Vagina (tissue), 2 donors: ENCODE measurements around the gene TMIGD3. TPM values are rescaled to one million over a fixed set of nuclear protein-coding genes. Genes with fewer than 3 reads are reported as not detected.

Source experiments
- DNase-seq, 2 donors: peaks; one replicate each; pipeline ENCODE4 v3.0.0-alpha.2; 2017; ENCODE audit errors: extremely low spot score in 2 of 2
- H3K27ac ChIP-seq: fragments of 200-600 bp; sonication (generic); one replicate; pipeline ENCODE4 v1.5.1; 2019
- H3K27me3 ChIP-seq: fragments of 200-600 bp; sonication (generic); one replicate; pipeline ENCODE4 v1.5.1; 2019
- H3K36me3 ChIP-seq, 2 donors: fragments of 200-600 bp; sonication (generic); one replicate each; pipeline ENCODE4 v1.5.1; 2017 to 2019
- H3K4me1 ChIP-seq: fragments of 200-600 bp; sonication (generic); one replicate; pipeline ENCODE4 v1.5.1; 2019
- H3K4me3 ChIP-seq, 2 donors: fragments of 200-600 bp; sonication (generic); 1 replicate in 1 of 2; 2 replicates in 1 of 2; pipeline ENCODE4 v1.5.1; 2016 to 2019
- H3K9me3 ChIP-seq: fragments of 200-600 bp; sonication (generic); one replicate; pipeline ENCODE4 v1.5.1; 2019
- CTCF ChIP-seq, 3 experiments: fragments of 450-650 bp in 2 of 3; fragments of 200-600 bp in 1 of 3; sonication (generic) in 1 of 3; IDR thresholded peaks; one replicate each; pipeline ENCODE4 v1.5.1; 2017 to 2019; ENCODE audit warnings: antibody characterized with exemption in 3 of 3, mild to moderate bottlenecking in 2 of 3, moderate library complexity in 2 of 3
- POLR2A ChIP-seq, 2 donors: fragments of 450-650 bp; IDR thresholded peaks; one replicate each; pipeline ENCODE4 v1.6.1; 2017; ENCODE audit warnings: antibody characterized with exemption in 2 of 2, mild to moderate bottlenecking in 2 of 2, moderate library complexity in 2 of 2
- POLR2AphosphoS5 ChIP-seq, 2 donors: sonication (generic); formaldehyde crosslinking; IDR thresholded peaks; one replicate each; pipeline ENCODE4 v1.9.0; 2017; ENCODE audit warnings: antibody characterized with exemption in 2 of 2, mild to moderate bottlenecking in 2 of 2, low read depth in 1 of 2; ENCODE audit not compliant: insufficient read depth in 1 of 2
- intact Hi-C: fragments of 100-400 bp; cut with DNase I; formaldehyde crosslinking; loops from one replicate; pipeline ENCODE4 v1.15.1; 2023
- total RNA-seq: library from RNA; depleted of rRNA; stranded (reverse); fragments of >200 nt; gene quantifications from one replicate; pipeline ENCODE4 v1.2.3, GENCODE V29; 2016

Gene TMIGD3
- total RNA-seq, 1 donor from 2014 or later = 2.9 TPM

- H3K4me1 ChIP-seq = no peaks in the 10 kb centered on the region
- no peak for DNase-seq
- intact Hi-C loops = no loop called here
- TF ChIP-seq POLR2A (IDR thresholded peaks at IDR 0.05) = no peak
- no peak for TF ChIP-seq POLR2AphosphoS5 (IDR thresholded peaks at IDR 0.05; ENCODE audit: insufficient read depth in 1 of 2, low read depth in 1 of 2)
- TF ChIP-seq CTCF (IDR thresholded peaks at IDR 0.05) = no peak
- H3K9me3 ChIP-seq = no peaks in the 10 kb centered on the region
- no peaks in the 10 kb centered on the region for H3K36me3 ChIP-seq
- H3K27ac ChIP-seq = no peak overlapping the region
- H3K4me3 ChIP-seq = no peak overlapping the region
- no peaks in the 10 kb centered on the region for H3K27me3 ChIP-seq
These were observed 12.4 kb downstream of the TMIGD3 start for GRCh38 chr1:111491070-111491469.

DNA sequence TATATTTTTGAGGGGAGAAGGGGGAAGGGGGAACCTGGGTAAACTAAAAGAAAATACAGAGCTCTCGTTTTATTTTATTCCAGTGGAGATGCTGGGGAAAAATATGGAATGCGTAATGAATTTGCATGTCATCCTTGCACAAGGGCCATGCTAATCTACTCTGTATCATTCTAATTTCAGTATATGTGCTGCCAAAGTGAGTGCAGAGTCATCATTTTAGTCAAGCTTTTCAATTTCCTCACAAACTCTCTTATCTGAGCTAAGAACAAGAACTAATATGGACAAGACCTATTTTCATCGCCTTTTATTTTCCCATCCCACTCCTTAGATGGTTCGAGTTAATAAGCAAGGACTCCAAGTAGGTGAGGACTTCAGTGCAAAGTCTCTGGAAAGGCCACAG lies 13.2 kb downstream of the TMIGD3 start:
- Histone ChIP-seq H3K27ac (no peak overlapping the region), H3K9me3 (no peaks in the 10 kb centered on the region)
- intact Hi-C loops = no loop called here

GRCh38 chr1:111489604-111490003 lies 13.8 kb downstream of the TMIGD3 start:
- intact Hi-C loops = no loop called here

More for the DNA sequence above, 13.2 kb downstream of the TMIGD3 start:
- Histone ChIP-seq H3K27me3 (no peaks in the 10 kb centered on the region), H3K4me3 (no peak overlapping the region), H3K4me1 (no peaks in the 10 kb centered on the region), H3K36me3 (no peaks in the 10 kb centered on the region)
- no peak for DNase-seq
- TF ChIP-seq POLR2AphosphoS5 (IDR thresholded peaks at IDR 0.05; ENCODE audit: insufficient read depth in 1 of 2, low read depth in 1 of 2) = no peak
- TF ChIP-seq CTCF (IDR thresholded peaks at IDR 0.05) = no peak
- no peak for TF ChIP-seq POLR2A (IDR thresholded peaks at IDR 0.05)

GRCh38 chr1:111488669-111489068 lies 14.8 kb downstream of the TMIGD3 start:
- DNase-seq = no peak
- Histone ChIP-seq H3K4me1 (no peaks in the 10 kb centered on the region), H3K9me3 (no peaks in the 10 kb centered on the region), H3K27me3 (no peaks in the 10 kb centered on the region), H3K36me3 (no peaks in the 10 kb centered on the region), H3K4me3 (no peak overlapping the region), H3K27ac (no peak overlapping the region)
- TF ChIP-seq CTCF (IDR thresholded peaks at IDR 0.05) (no peak), POLR2AphosphoS5 (IDR thresholded peaks at IDR 0.05; ENCODE audit: insufficient read depth in 1 of 2, low read depth in 1 of 2) (no peak), POLR2A (IDR thresholded peaks at IDR 0.05) (no peak)
- intact Hi-C loops = no loop called here

More at GRCh38 chr1:111489604-111490003, 13.8 kb downstream of the TMIGD3 start:
- H3K36me3 ChIP-seq = no peaks in the 10 kb centered on the region
- H3K9me3 ChIP-seq = no peaks in the 10 kb centered on the region
- H3K27ac ChIP-seq = no peak overlapping the region
- TF ChIP-seq POLR2A (IDR thresholded peaks at IDR 0.05) (no peak), POLR2AphosphoS5 (IDR thresholded peaks at IDR 0.05; ENCODE audit: insufficient read depth in 1 of 2, low read depth in 1 of 2) (no peak), CTCF (IDR thresholded peaks at IDR 0.05) (no peak)
- H3K27me3 ChIP-seq = no peaks in the 10 kb centered on the region
- DNase-seq = no peak
- no peaks in the 10 kb centered on the region for H3K4me1 ChIP-seq
- H3K4me3 ChIP-seq = no peak overlapping the region

GRCh38 chr1:111487133-111487532 lies 16.3 kb downstream of the TMIGD3 start:
- H3K27me3 ChIP-seq = no peaks in the 10 kb centered on the region
- TF ChIP-seq CTCF (IDR thresholded peaks at IDR 0.05) (no peak), POLR2A (IDR thresholded peaks at IDR 0.05) (no peak), POLR2AphosphoS5 (IDR thresholded peaks at IDR 0.05; ENCODE audit: insufficient read depth in 1 of 2, low read depth in 1 of 2) (no peak)
- no peaks in the 10 kb centered on the region for H3K36me3 ChIP-seq
- no peaks in the 10 kb centered on the region for H3K9me3 ChIP-seq
- H3K4me1 ChIP-seq = no peaks in the 10 kb centered on the region
- H3K4me3 ChIP-seq = no peak overlapping the region
- intact Hi-C loops = no loop called here
- no peak overlapping the region for H3K27ac ChIP-seq
- no peak for DNase-seq
